Right atrium auricular region (tissue), 2 donors: ENCODE results near the gene SAMD11. TPM values are rescaled to one million over a fixed set of nuclear protein-coding genes. Genes with fewer than 3 reads are reported as not detected.

Experiments
- DNase-seq: peaks from one replicate; pipeline ENCODE4 v3.0.0-alpha.2; 2019; ENCODE audit warnings: low spot score
- H3K27ac ChIP-seq, 2 donors: fragments of 200-600 bp; sonication (generic); 1 replicate in 1 of 2; 2 replicates in 1 of 2; pipeline ENCODE4 v1.5.1; 2016 to 2019
- H3K27me3 ChIP-seq, 2 donors: fragments of 200-600 bp; sonication (generic); one replicate each; pipeline versions ENCODE4 v1.5.1 to v1.6.0; 2017 to 2019
- H3K36me3 ChIP-seq: fragments of 200-600 bp; sonication (generic); one replicate; pipeline ENCODE4 v1.5.1; 2016
- H3K4me1 ChIP-seq, 2 donors: fragments of 200-600 bp; sonication (generic); one replicate each; pipeline versions ENCODE4 v1.5.1 to v1.6.0; 2017 to 2019
- H3K4me3 ChIP-seq, 2 donors: fragments of 200-600 bp; sonication (generic); 1 replicate in 1 of 2; 2 replicates in 1 of 2; pipeline ENCODE4 v1.5.1; 2017 to 2019; ENCODE audit warnings: mild to moderate bottlenecking in 1 of 2, moderate library complexity in 1 of 2
- H3K9me3 ChIP-seq, 2 donors: fragments of 200-600 bp; sonication (generic); one replicate each; pipeline ENCODE4 v1.5.1; 2019
- total RNA-seq, 2 donors: library from RNA; depleted of rRNA; stranded (reverse); fragments of >200 nt; gene quantifications; one replicate each; pipeline ENCODE4 v1.1.0, GENCODE V29; 2016
- TF ChIP-seq, protein P1 (sequence below), 2 donors: fragments of 200-600 bp; sonication (generic); IDR thresholded peaks; one replicate each; pipeline ENCODE4 v1.5.1; 2019; ENCODE audit warnings: antibody characterized with exemption in 2 of 2

SAMD11 gene
- total RNA-seq, 2 donors from 2014 or later, result 2.7 to 6.4 TPM

- no peak for DNase-seq
- H3K27me3 ChIP-seq, result peaks cover 0 to 22% of the 10 kb centered on the region in 2 donors
- TF ChIP-seq, protein P1, sequence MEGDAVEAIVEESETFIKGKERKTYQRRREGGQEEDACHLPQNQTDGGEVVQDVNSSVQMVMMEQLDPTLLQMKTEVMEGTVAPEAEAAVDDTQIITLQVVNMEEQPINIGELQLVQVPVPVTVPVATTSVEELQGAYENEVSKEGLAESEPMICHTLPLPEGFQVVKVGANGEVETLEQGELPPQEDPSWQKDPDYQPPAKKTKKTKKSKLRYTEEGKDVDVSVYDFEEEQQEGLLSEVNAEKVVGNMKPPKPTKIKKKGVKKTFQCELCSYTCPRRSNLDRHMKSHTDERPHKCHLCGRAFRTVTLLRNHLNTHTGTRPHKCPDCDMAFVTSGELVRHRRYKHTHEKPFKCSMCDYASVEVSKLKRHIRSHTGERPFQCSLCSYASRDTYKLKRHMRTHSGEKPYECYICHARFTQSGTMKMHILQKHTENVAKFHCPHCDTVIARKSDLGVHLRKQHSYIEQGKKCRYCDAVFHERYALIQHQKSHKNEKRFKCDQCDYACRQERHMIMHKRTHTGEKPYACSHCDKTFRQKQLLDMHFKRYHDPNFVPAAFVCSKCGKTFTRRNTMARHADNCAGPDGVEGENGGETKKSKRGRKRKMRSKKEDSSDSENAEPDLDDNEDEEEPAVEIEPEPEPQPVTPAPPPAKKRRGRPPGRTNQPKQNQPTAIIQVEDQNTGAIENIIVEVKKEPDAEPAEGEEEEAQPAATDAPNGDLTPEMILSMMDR (IDR thresholded peaks at IDR 0.05), result no peak
- H3K27ac ChIP-seq, result no peak overlapping the region
- no peaks in the 10 kb centered on the region for H3K9me3 ChIP-seq
- H3K4me3 ChIP-seq, result no peak overlapping the region
- no peaks in the 10 kb centered on the region for H3K36me3 ChIP-seq
- peaks cover 0 to 58% of the 10 kb centered on the region in 2 donors for H3K4me1 ChIP-seq
Observed at GRCh38 chr1:938711-939489, 15.2 kb downstream of the SAMD11 start.

GRCh38 chr1:939511-940106 is 15.9 kb downstream of the SAMD11 start:
- no peak overlapping the region for H3K27ac ChIP-seq
- H3K36me3 ChIP-seq, result no peaks in the 10 kb centered on the region
- DNase-seq, result no peak
- H3K4me3 ChIP-seq, result peak overlapping the region in 1 of 2 donors; percentile 49
- H3K4me1 ChIP-seq, result peaks cover 0 to 62% of the 10 kb centered on the region in 2 donors
- H3K27me3 ChIP-seq, result peaks cover 0 to 22% of the 10 kb centered on the region in 2 donors
- H3K9me3 ChIP-seq, result no peaks in the 10 kb centered on the region
- TF ChIP-seq, protein P1 (IDR thresholded peaks at IDR 0.05), result no peak

DNA sequence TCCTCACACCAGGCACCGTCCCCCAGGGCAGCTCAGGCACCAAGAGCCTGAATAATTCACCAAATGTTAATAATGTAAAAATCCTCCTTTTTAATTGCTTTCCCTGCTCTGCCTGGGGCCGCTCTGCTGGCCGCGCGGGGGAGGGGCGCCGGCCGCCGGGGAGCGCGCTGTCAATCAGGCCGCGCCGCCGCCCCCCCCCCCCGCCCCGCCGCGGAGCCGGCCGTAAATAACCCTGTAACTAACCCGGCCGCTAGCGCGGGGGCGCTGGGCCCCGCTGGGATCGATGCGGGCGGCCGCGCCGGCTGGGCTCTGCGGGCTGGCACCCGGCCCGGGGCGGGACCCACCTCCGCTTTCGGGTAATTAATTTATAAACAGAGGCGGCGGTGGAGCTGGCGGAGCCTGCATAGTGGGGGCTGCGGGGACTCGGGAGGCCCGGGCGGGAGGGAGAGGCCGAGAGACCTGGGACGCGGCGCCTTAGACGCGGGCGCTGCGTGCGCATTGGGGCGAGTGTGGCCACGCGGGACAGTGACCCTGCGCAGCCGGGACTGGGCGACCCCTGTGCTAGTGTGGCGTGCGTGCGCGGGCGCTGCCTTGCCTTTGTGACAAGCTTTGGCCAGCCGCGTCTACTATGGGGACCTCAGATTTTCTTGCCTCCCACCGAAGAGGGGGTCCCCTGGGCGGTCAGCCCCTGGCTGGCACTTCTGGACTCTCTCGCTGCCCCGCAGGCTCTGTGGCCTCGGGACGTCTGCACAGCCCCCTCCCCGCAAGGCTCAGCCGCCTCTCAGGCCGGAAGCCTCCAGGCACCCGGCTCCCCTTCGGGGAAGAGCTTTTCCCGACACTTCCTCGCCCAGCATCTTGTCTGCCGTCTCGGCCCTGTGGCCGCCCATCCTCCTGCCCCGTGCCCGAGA is 16.6 kb downstream of the SAMD11 start:
- Histone ChIP-seq H3K27ac (peak overlapping the region; percentile 59 to 65), H3K36me3 (peaks cover 5% of the 10 kb centered on the region), H3K9me3 (no peaks in the 10 kb centered on the region), H3K27me3 (peaks cover 0 to 17% of the 10 kb centered on the region in 2 donors), H3K4me3 (peak overlapping the region; percentile 37 to 49), H3K4me1 (peaks cover 0 to 59% of the 10 kb centered on the region in 2 donors)
- TF ChIP-seq, protein P1 (IDR thresholded peaks at IDR 0.05), result peak in 1 of 2 donors; percentile 35
- peak; percentile 68 for DNase-seq

DNA sequence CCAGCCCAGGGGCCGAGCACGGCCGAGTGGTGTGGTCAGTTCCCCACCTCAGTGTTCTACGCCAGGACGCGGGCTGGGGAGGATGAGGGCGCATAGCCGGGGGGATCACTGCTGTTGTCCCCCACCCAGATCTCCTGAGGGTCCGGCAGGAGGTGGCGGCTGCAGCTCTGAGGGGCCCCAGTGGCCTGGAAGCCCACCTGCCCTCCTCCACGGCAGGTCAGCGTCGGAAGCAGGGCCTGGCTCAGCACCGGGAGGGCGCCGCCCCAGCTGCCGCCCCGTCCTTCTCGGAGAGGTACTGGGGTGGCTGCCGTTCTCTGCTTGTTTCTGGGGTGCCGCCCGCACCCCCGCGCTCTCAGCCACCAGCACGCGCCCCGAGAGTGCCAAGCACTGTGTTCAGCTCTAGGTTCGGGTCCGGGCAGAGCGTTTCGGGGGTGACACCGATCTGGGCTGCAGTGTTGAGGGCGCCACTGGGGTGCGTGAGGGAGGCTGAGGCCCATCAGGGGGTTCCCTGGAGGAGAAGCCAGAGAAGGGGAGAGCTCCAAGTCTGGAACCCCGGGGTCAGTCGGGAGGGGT is 17.4 kb downstream of the SAMD11 start:
- peaks cover 0 to 14% of the 10 kb centered on the region in 2 donors for H3K27me3 ChIP-seq
- H3K9me3 ChIP-seq, result no peaks in the 10 kb centered on the region
- H3K36me3 ChIP-seq, result peaks cover 9% of the 10 kb centered on the region
- peak overlapping the region in 1 of 2 donors; percentile 49 for H3K4me3 ChIP-seq
- TF ChIP-seq, protein P1 (IDR thresholded peaks at IDR 0.05), result no peak
- peak overlapping the region; percentile 59 to 65 for H3K27ac ChIP-seq
- no peak for DNase-seq
- peaks cover 0 to 52% of the 10 kb centered on the region in 2 donors for H3K4me1 ChIP-seq
